NCI-H1694 (cell line): ENCODE measurements around the gene CTDSP2.

ENCODE experiments used
- DNase-seq: peaks from one replicate; lab custom pipeline; 2025; lab: John Stamatoyannopoulos, UW

Gene CTDSP2

DNA sequence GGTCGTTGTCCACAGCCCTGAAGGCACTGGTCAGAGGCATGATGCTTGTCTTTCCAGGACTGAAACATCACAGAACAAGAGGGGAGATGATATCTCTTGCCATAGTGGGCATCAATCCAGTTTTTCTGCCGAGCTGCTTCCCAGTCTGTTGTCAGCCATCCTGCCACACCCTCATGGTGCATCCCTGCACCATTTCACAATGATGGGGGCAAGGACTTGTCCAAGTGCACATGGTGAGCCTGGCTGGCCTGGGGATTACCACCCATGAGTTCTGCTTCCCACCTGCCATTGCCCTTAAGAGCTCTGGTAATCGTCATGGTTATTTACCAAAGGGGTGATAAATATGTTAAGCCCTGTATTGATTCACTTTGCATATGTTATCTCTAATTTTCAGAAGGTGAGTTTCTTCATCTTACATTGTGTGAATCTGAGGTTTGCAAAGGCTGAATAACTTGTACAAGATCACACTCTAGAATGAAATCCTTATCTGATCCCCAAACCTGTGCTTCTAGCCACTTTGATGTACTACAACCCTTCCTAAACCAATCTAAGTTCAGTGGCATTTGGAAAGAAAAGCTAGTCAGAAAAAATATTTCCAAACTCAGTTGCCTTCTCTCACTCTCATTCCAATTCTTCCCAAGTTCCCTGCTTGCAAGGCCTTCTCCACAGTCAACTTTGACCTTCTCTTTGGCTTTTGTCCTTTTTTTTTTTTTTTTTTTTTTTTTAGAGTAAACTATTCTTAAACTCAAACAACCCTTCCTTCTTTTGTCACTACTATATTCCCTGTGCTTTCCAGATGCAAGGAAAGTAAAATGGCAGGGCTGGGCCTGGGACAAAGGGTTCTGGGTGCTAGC is 30.3 kb downstream of the CTDSP2 start:
- DNase-seq: peak; percentile 11

DNA sequence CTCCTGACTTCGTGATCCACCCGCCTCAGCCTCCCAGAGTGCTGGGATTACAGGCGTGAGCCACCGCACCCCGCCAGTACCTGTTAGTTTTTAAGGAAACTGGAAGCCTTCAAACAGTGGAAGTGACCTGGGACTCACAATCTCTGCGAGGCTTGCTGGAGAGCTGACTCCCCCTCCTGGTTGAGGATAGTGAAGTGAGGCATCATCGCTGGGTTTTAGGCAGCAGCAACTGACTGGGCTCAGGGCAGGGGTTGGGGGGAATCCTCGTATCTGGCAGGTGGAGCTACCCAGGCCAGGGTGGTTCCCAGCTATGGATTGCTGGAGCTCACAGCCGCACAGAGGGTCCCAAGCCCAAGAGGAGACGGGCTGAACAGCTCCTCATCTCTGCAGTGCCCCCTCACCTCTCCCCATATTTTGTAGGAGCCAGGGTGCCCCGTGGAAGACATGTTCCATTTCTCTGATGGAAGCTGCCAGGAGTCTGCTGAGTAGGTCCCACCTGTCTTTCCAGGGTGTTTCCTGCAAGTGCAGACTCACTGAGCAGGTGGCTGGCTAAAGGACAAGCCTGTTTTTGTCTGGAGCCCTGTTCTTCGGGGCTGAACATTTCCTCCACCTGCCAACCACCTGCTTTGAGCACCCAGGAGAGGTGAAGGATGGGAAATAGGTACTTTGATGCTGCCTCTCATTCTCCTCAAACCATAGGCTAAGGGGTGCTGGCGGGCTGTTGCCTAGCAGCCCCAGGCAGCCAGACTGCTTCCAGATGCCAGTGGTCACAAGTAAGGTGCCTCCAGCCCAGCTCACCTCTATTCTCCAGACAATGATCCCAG is 31.1 kb downstream of the CTDSP2 start:
- DNase-seq: no peak

DNA sequence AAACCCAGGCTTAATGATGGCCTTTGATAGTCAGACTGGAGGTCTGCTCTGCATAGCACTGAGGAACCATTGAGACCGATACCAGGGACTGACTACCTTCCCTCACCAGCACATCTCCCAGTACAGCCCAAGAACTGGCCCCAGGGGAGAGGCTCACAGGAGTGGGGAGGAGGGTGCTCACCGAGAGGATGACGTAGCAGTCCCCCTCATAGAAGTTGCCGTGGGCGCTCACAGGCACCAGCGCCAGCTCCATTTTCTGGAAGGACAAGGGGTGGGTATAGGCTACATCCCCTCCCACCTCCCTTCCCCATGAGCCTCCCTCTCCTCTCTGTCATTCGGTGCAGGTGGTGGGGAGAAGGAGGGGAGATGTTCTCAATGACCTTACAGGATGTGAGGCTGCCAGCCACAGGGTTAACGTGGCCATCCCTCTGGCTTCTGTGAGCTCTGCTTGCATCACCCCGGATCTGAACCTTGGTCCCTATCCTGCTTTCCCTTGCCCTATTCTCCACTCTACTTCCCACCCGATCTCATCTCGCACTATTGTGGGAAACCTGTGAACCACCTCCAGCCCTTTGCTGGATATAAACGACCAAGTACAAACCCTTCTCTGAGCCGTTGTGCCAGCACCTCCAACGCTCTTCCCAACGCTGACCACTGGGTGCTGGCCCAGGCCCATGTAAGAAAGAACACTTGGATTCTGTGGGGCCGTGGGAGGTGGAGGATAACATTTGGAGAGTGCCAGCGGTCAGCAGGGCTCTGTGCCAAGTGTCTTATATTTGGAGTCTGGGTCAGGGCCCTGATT is 32.4 kb downstream of the CTDSP2 start:
- DNase-seq: no peak

DNA sequence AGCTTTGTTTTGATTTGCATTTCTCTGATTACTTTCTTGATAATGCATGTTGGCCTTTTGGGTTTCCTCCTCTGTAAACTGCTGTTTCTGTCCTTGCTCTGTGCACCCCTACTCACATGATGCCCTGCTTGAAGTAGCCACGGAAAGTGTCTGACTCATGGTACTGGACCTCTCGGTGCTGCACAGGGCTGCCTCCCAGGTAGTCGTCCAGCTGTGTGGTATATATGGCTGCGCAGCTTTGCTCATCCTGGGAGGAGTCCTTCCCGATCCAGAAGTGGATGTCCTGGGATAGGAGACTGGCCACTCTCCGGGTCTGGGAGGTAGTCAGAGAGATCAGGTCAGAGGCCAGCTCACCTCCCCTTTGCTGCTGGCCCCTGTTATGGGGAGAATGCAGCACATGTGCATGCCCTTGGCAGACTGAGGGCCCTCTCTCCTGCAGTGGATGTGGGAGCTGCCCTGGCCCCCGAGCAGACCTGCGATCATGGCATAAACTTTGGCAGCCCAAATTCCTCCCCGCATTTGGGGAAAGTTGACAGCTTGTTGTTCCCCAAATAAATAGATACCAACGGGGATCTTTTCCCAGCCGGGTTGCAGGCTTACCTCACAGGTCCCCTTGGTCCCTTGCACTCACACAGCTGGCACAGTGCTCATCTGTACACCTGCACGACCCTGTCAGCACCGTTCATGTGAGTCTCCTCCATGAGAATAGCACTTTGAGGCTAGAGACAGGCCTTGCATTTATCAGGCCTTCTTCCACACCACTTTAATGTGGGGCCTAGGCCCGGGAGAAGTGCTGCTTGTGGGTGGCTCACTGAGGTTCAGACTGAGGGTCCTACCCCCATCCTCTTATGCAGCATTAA is 33.2 kb downstream of the CTDSP2 start:
- DNase-seq: no peak

DNA sequence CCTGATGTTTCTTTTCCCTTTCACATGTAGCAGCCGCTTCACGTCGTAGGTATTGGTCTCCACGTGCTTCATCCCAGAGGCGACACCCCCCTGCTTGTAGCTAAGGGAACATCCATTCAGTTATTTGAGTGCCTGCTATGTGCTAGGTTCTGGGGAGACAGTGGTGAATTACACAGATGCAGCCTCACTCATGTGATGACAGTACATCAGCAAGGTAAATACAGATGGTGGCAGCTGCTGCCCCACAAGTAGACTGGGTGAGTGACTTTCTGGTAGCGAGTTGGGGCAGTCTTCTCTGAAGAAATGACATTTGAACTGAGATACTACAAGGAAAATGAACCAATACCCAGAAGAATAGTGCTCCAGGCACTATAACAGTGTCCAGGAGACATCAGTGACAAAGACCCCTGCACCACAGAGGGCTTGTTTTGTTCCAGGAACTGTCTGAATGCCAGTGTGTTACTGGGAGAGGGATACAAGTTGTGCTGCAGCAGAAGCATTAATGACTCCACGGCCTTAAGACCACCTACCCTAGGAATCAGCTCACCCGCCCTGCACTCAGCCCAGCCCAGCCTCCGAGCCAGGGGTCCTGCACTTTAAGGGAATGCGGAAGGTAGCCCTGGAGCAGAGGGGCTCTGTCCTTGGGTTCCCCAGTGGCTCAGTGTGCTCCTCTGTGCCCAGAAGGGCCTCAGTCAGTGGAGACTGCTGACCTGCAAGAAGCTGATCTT is 35.3 kb downstream of the CTDSP2 start:
- DNase-seq: no peak

DNA sequence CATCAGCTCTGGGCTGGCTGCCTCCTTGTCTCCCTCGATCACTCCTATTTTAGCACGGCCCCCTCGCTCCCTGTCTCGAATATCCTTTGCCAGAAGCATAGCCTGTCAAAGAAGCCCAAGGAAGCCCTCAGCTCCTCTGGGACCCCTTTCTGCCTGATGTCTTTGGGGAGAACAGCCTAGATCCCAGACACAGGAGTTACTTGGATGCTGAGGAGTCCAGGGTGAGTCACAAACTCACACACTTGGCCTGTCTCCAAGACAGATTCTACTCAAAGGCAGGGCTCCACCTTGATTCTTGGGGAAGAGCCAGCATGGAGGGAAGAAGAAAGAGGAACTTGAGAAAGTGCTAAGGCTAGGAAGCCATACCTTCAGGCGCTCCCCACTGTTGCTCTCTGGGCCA is 36.1 kb downstream of the CTDSP2 start:
- no peak for DNase-seq

DNA sequence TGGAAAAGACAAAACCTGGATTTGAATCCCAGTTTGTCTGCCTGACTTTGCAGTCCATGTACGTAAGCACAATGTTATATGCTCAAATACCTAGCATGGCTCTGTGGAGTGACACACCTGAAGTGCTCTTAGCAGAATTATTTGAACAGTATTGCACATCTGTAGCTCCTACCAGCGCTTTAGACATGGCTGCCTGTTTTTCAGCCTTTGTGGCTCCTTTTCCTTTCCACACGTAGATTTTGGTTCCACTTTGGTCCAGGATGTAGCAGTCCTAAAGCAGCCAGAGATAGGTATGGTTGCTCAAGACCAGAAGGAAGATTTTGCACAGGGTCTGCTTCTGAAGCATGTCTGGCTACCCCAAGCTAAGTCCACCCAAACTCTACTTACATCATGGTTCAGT is 37.1 kb downstream of the CTDSP2 start:
- DNase-seq: no peak

DNA sequence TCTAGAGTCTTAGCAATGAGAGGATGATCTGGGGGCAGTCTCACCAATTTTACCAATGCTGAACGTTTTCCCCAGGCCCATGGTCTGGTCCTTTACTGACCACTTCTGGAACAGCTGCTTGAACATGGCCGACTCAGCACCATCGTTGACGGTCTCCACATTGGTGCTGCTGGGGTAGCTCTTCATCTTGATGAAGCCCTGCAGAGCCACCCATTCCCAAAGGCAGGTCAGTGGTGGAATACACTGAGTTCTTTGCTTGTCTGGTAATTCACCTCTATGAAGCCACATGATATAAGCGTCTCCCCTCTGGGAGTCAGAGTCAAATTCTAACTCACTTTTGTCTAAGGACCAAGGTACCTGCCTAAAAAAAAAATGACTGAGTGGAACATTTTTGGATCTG is 38.2 kb downstream of the CTDSP2 start:
- DNase-seq: no peak

DNA sequence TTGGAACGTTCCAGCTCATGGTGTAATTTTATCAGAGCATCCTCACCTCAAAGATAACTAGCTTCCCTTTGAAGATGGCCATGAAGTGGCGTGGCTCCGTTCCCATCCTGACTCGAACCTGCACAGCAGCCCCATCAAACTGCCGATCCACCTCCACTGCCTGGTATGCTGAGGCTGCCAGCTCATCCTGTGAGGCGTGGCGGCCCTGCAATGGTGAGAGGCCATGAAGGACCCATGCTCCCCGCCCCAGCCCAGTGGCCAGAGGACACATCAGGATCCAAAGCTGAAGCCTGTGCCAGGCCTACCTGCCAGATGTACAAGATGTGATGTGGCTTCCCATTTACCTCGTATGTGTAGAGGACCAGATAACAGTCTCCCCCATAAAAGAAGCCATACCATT is 39.2 kb downstream of the CTDSP2 start:
- DNase-seq: no peak

DNA sequence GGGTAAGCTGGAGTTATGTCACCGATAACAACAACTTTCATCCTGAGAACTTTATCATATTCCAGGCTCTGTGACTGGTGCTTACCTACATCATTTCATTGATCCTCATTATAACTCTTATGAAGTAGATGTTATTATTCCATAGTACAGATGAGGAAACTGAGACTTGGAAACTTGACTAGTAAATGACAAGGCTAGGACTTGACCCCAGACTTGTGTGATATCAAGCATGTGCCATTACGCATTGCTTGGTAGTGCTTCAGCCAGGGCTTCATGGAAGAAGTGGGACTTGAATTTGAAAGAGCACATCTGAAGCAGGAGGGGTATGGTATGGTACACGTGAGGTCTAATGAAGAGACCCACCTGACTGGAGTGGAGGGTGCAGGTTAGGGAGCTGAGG is 39.9 kb downstream of the CTDSP2 start:
- DNase-seq: no peak

DNA sequence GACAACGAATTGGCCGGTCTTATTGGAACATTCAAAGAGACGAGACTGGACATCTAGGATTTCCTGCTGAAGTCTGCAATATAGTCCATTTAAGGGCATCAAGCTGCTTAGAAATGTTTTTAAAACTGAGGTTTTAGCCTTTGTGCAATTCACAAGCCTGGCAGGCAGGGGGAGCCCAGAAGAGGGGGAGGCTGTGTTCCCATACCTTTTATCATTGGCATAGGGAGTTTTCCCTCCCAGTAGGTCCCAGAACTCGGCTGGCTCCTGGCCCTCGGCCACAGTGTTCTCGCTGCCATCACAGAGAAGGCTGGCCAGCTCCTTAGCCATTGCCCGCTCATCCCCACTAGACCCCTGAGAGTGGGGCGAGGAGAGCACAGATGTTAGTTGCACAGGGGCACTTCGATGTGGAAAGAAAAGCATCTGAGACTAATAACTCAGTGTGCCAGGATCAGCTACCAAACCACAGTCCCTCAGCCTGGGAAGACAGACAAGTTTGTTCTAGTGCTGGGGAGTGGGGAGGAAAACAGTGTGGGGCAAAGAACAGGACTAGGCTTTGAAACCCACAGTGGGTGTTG is 43.1 kb downstream of the CTDSP2 start:
- peak; percentile 43 for DNase-seq

DNA sequence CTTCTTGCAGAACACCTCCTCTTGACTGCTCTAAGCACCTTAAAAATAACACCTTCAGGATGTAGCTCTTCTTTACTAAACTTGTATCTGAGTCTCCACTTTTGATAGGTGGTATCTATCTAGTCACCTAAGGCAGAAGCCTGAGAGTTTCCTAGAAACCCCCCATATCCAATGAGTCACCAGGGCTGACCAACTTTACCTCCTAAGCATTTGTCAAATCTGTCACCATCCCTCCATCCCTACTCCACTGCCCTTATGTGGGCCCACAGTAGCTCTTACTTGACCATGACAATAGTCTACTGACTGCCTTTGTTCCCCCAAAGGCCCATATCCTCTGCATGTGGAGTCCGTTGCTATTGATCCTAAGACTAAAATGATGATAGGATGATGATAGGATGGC is 43.9 kb downstream of the CTDSP2 start:
- DNase-seq: no peak

DNA sequence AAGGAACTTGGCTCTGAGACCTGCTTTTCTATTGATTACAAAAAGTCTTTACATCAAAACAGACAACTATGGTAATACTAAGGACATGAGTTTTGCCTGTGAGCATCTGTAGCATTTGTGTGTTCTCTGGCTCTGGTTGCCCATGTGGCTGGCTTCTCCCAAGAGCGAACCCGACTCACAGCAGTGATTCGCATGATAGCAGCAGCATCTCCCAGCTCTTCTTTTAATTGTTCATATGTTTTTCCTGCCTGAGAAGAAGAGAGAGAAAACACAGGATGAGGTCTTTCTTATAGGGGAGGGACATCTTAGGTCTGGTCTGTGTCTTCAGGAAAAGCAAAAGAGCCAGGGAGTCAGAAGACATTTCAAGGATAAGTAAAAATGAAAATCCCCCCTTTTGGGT is 45.6 kb downstream of the CTDSP2 start:
- no peak for DNase-seq

DNA sequence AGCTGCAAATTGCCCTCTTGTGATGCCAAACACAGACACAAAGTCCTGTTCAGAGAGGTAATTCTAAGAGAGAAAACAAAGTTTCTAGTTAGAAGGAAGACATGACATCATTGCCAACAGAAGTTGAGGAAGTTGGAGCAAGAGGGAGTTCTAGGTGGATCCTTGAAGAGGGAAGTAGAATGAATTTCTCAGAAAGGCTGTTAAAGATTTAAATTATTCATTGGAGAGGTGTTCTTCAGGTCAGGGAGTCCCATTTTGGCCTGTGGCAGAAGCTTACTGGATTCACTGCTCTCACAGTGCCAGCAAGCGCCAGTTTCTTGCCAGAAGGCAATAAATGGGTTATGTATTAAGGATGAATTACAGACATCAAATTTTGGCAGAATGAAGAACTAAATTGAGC is 48.6 kb downstream of the CTDSP2 start:
- DNase-seq: no peak

DNA sequence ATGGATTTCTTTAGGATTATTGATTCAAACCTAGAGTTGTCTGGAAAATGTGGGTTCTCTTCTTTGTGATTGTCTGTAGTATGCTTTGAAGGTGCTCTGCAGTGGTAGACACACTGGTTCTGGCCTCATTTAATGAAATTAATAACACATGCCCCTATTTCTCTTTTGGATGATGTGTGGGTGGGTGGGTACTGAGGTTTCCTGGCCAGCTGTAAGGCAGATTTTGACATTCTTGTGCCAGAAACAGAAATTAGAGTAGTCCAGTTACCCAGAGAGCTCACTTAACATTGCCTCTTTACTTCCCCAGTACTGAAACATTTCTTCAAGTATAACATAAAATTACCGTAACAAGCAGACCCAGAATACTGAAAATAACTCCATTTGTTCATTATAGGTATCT is 49.5 kb downstream of the CTDSP2 start:
- DNase-seq: no peak

DNA sequence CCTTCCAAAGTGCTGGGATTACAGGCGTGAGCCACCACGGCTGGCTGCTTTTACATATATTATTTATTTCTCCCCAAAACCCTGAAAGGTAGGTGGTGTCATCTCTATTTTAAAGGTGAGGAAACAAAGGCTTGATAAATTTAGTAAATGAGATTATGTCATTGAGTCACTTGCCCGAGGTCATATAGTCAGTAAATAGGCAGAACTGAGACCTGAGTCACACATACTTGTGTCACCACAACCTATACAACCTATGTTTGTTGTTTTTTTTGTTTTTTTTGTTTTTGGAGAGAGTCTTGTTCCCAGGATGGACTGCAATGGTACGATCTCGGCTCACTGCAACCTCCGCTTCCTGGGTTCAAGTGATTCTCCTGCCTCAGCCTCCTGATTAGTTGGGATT is 51.2 kb downstream of the CTDSP2 start:
- DNase-seq: no peak

DNA sequence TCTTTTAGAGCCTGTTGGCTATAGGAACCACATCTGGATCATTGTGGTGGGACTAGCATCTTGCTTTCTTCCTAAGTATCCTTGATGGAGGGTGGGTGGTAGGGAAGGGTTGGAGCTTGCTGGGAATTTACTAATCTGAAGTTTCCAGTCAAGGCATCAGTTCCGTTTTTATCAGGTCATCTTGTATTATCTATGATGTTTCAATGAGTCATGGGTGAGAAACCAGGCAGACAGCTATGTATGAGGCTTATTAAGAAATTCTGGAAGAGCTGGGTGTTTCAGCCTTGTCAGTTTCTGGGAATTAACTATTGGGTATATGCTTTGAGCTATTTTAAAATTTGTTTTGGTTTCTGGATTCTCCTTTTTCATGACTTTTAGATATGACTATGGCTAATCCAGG is 52.6 kb downstream of the CTDSP2 start:
- no peak for DNase-seq

DNA sequence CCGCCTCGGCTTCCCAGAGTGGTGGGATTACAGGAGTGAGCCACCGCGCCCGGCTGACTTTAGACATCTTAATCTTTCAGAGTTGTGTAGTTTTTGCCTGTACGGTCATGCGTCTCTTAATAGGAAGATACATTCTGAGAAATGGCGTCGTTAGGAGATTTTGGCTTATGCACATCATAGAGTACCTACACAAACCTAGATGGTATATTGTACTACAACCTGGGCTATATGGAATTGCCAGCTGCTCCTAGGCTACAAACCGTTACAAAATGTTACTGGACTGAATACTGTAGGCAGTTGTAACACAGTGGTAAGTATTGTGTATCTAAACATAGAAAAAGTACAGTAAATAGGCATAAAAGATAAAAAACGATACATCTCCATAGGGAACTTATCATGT is 62.7 kb downstream of the CTDSP2 start:
- DNase-seq: no peak

DNA sequence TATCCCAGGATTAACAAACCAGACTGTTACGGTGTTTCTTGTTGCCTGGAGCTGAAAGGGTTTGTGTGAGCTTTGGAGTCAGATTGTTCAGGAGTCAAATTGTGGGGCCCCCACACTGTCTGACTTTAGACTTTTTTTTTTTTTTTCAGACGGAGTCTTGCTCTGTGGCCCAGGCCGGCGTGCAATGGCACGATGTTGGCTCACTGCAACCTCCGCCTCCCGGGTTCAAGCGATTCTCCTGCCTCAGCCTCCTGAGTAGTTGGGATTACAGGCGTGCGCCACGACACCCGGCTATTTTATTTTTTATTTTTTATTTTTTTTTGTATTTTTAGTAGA is 63.1 kb downstream of the CTDSP2 start:
- no peak for DNase-seq

DNA sequence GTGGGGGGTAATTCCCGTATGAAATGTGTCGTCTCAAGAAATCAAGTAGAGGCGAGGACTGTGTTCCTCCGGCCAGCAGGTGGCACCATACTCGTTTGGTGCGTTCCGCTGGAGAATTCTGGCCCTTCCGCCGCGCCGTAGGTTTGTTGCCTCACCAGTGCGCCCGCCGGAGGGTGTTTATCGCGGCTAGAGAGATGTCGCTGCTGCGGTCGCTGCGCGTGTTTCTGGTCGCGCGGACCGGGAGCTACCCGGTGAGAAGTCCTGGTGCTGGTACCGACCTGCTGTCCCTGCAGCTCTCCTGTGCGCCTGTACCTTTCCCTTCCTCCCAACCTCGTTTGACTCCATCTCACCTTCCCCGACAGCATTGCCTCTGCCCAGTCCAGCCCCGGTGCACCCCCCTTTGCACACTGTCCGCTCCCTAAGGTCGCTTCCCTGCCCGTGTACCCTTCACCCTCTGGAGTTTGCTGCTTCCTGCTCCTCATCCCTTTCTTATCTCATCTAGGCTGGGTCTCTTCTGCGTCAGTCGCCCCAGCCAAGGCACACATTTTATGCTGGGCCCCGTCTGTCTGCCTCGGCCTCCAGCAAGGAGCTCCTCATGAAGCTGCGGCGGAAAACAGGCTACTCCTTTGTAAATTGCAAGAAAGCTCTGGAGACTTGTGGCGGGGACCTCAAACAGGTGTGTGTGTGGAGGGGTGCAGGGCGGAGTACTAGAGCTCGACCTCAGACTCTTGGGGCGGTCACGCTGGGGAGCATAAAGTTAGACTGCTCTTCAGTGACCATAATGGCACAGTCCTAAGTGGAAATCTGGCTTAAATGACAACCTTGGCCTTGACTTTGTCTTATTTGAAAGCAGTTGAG is 63.7 kb downstream of the CTDSP2 start, which contains the start of gene TSFM:
Gene TSFM (plus strand): TSS at position 180 of the 858 bp plus-strand sequence. CDS start 15 bp downstream, at position 195.
- DNase-seq: peak; percentile 77
